Smooth muscle cell (in vitro differentiated cells): Measurements from ENCODE around the gene KRT73. TPM values are rescaled to one million over a fixed set of nuclear protein-coding genes. Genes with fewer than 3 reads are reported as not detected.

Source experiments
- DNase-seq: peaks from one replicate; lab custom pipeline; 2025; ENCODE audit not compliant: unreplicated experiment; lab: John Stamatoyannopoulos, UW
- H2AFZ ChIP-seq: fragments of 200-600 bp; sonication (generic); 2 replicates; pipeline ENCODE4 v1.6.0; 2016; ENCODE audit warnings: antibody characterized with exemption, low read depth, mild to moderate bottlenecking
- H3F3A ChIP-seq: fragments of 200-600 bp; sonication (generic); 2 replicates; pipeline ENCODE4 v1.6.0; 2017; ENCODE audit warnings: antibody characterized with exemption, low read depth
- H3K27ac ChIP-seq: fragments of 200-600 bp; sonication (generic); 2 replicates; pipeline ENCODE4 v1.5.1; 2016; ENCODE audit warnings: low read depth, mild to moderate bottlenecking
- H3K27me3 ChIP-seq: fragments of 200-600 bp; sonication (generic); 2 replicates; pipeline ENCODE4 v1.6.1; 2016; ENCODE audit warnings: low read depth, mild to moderate bottlenecking
- H3K36me3 ChIP-seq: fragments of 200-600 bp; sonication (generic); 2 replicates; pipeline ENCODE4 v1.5.1; 2016; ENCODE audit warnings: low read depth
- H3K4me1 ChIP-seq: fragments of 200-600 bp; sonication (generic); 2 replicates; pipeline ENCODE4 v1.5.1; 2016; ENCODE audit warnings: low read depth
- H3K4me2 ChIP-seq: fragments of 200-600 bp; sonication (generic); 2 replicates; pipeline ENCODE4 v1.6.0; 2016; ENCODE audit warnings: mild to moderate bottlenecking
- H3K4me3 ChIP-seq: fragments of 200-600 bp; sonication (generic); 2 replicates; pipeline ENCODE4 v1.5.1; 2016; ENCODE audit warnings: mild to moderate bottlenecking
- H3K79me2 ChIP-seq: fragments of 200-600 bp; sonication (generic); 2 replicates; pipeline ENCODE4 v1.6.0; 2016; ENCODE audit warnings: low read depth, mild to moderate bottlenecking
- H3K9ac ChIP-seq: fragments of 200-600 bp; sonication (generic); 2 replicates; pipeline ENCODE4 v1.6.0; 2016; ENCODE audit warnings: low read depth
- H3K9me3 ChIP-seq: fragments of 200-600 bp; sonication (generic); replicated peaks from 2 replicates; pipeline ENCODE4 v1.5.1; 2016; ENCODE audit warnings: low read depth
- H4K20me1 ChIP-seq: fragments of 200-600 bp; sonication (generic); 2 replicates; pipeline ENCODE4 v1.6.0; 2016; ENCODE audit warnings: low read depth
- WGBS: methylation state at CpG from one replicate; pipeline ENCODE4 v1.1.7; 2016; ENCODE audit warnings: low lambda C conversion rate; 5-methylcytosine and 5-hydroxymethylcytosine counted together
- polyA plus RNA-seq: library from polyadenylated mRNA; unstranded; fragments of >200 nt; fragmentation: Nextera tagmentation; extraction: Ambion mirVana; gene quantifications from 2 replicates; pipeline ENCODE4 v1.2.1, GENCODE V29; 2016
- total RNA-seq: library from RNA; depleted of rRNA; stranded (reverse); fragments of >200 nt; gene quantifications from 2 replicates; pipeline ENCODE4 v1.2.3, GENCODE V29; 2014
- TF ChIP-seq, protein P1 (sequence below): fragments of 200-600 bp; sonication (generic); IDR thresholded peaks from 2 replicates; pipeline ENCODE4 v1.5.1; 2017; ENCODE audit warnings: borderline replicate concordance, mild to moderate bottlenecking, antibody characterized with exemption; ENCODE audit not compliant: insufficient read depth, poor library complexity, severe bottlenecking

Gene KRT73
- total and polyA plus RNA-seq, 2 experiments from 2014 or later: not detected

GRCh38 chr12:52614381-52615207 lies 3.8 kb downstream of the KRT73 start:
- no peak overlapping the region for H3K9ac ChIP-seq
- H3F3A ChIP-seq: no peaks in the 10 kb centered on the region
- no peak overlapping the region for H3K4me3 ChIP-seq
- H3K4me2 ChIP-seq: no peak overlapping the region
- TF ChIP-seq, protein P1, sequence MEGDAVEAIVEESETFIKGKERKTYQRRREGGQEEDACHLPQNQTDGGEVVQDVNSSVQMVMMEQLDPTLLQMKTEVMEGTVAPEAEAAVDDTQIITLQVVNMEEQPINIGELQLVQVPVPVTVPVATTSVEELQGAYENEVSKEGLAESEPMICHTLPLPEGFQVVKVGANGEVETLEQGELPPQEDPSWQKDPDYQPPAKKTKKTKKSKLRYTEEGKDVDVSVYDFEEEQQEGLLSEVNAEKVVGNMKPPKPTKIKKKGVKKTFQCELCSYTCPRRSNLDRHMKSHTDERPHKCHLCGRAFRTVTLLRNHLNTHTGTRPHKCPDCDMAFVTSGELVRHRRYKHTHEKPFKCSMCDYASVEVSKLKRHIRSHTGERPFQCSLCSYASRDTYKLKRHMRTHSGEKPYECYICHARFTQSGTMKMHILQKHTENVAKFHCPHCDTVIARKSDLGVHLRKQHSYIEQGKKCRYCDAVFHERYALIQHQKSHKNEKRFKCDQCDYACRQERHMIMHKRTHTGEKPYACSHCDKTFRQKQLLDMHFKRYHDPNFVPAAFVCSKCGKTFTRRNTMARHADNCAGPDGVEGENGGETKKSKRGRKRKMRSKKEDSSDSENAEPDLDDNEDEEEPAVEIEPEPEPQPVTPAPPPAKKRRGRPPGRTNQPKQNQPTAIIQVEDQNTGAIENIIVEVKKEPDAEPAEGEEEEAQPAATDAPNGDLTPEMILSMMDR: no peak
- H3K27me3 ChIP-seq: peaks cover 41% of the 10 kb centered on the region
- no peaks in the 10 kb centered on the region for H3K9me3 ChIP-seq
- H3K4me1 ChIP-seq: no peaks in the 10 kb centered on the region
- no peak for DNase-seq
- H2AFZ ChIP-seq: no peak overlapping the region
- H3K79me2 ChIP-seq: no peaks in the 10 kb centered on the region
- H4K20me1 ChIP-seq: no peaks in the 10 kb centered on the region
- no peaks in the 10 kb centered on the region for H3K36me3 ChIP-seq
- H3K27ac ChIP-seq: no peak overlapping the region
- 86% methylated on average over 10 of the region's 10 CpGs for WGBS

DNA sequence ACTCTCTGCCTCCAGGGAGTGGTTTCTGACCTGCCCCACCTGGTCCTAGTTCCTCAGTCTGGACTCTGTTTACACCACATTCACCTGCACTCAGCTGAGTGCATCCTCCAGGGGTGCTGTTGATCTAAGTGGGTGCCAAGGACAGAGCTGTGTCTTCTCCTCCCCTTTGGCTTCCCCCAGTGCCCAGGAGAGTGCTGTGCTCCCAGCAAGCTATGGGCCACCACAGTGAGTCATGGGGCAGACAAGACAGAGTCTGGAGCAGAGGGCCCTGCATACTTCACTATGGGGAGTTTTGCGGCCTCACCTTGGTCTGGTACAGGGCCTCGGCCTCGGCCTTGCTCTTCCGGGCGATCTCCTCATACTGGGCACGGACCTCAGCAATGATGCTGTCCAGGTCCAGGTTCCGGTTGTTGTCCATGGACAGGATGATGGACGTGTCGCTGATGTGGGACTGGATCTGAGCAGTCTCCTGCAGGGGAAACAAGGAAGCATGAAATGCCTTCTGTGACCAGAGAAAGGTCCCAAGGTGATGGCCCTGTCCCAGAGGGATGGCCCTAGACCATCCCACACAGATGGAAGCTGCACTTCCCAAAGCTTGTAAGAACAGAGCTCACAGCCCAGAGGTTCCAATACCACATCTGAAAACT lies 4.9 kb downstream of the KRT73 start:
- Histone ChIP-seq H3K27me3 (peaks cover 52% of the 10 kb centered on the region), H3K4me2 (no peak overlapping the region), H3K36me3 (no peaks in the 10 kb centered on the region), H4K20me1 (no peaks in the 10 kb centered on the region), H3K79me2 (no peaks in the 10 kb centered on the region), H3K4me1 (no peaks in the 10 kb centered on the region), H3K9me3 (no peaks in the 10 kb centered on the region), H3K27ac (no peak overlapping the region), H3F3A (no peaks in the 10 kb centered on the region), H2AFZ (no peak overlapping the region), H3K4me3 (no peak overlapping the region), H3K9ac (no peak overlapping the region)
- TF ChIP-seq, protein P1: no peak
- no peak for DNase-seq
- 94% methylated on average over 9 of the region's 9 CpGs for WGBS

- DNase-seq: no peak
- no peak overlapping the region for H3K27ac ChIP-seq
- no peaks in the 10 kb centered on the region for H3F3A ChIP-seq
- H4K20me1 ChIP-seq: no peaks in the 10 kb centered on the region
- H3K9ac ChIP-seq: no peak overlapping the region
- no peaks in the 10 kb centered on the region for H3K4me1 ChIP-seq
- H3K9me3 ChIP-seq: no peaks in the 10 kb centered on the region
- no peaks in the 10 kb centered on the region for H3K36me3 ChIP-seq
- H3K27me3 ChIP-seq: peaks cover 53% of the 10 kb centered on the region
- TF ChIP-seq, protein P1: no peak
- H3K79me2 ChIP-seq: no peaks in the 10 kb centered on the region
- 80% methylated on average over 5 of the region's 5 CpGs for WGBS
- no peak overlapping the region for H2AFZ ChIP-seq
- no peak overlapping the region for H3K4me3 ChIP-seq
- no peak overlapping the region for H3K4me2 ChIP-seq
Observed at GRCh38 chr12:52612431-52613383, 5.7 kb downstream of the KRT73 start.
